GM12878 (cell line): ENCODE results near the gene ANKDD1A. TPM values are rescaled to one million over a fixed set of nuclear protein-coding genes. Genes with fewer than 3 reads are reported as not detected.

ENCODE experiments used
- ATAC-seq: fragments of 200-7000 bp; cut with Tn5 transposase; 3 replicates; pipeline ENCODE4 v1.9.1; 2020; ENCODE audit warnings: mild to moderate bottlenecking, moderate library complexity
- BruUV-seq: library from RNA; stranded (reverse); fragments of 400-500 nt; replicated peaks from 2 replicates; lab custom pipeline; 2021; lab: Mats Ljungman, UMichigan
- CTCF ChIA-PET: fragments of 300-600 bp; sonication (Branson Sonifier 250); formaldehyde crosslinking; extraction: SDS; loops from one replicate; lab custom pipeline; 2021; ENCODE audit warnings: inconsistent platforms; lab: Yijun Ruan, JAX
- POLR2A ChIA-PET: fragments of 350-600 bp; formaldehyde crosslinking; extraction: SDS; loops from one replicate; lab custom pipeline; 2021; ENCODE audit warnings: inconsistent platforms; lab: Charles Lee
- RAD21 ChIA-PET: fragments of 300-600 bp; sonication (Branson Sonifier 250); formaldehyde crosslinking; loops from one replicate; lab custom pipeline; 2023; ENCODE audit warnings: antibody characterized with exemption; ENCODE audit not compliant: unreplicated experiment; lab: Charles Lee
- SMC1A ChIA-PET: fragments of 300-600 bp; sonication (Branson Sonifier 250); formaldehyde crosslinking; loops from one replicate; lab custom pipeline; 2023; ENCODE audit not compliant: unreplicated experiment, uncharacterized antibody; lab: Charles Lee
- DNase-seq: peaks from one replicate; pipeline ENCODE4 v3.0.0-alpha.2; 2011; ENCODE audit warnings: low read depth, low spot score
- FAIRE-seq: peaks from 3 replicates; lab custom pipeline; 2011; peaks lifted over from hg19 to GRCh38; lab: Jason Lieb, UNC
- H2AFZ ChIP-seq: 2 replicates; pipeline ENCODE4 v1.6.0; 2011; ENCODE audit warnings: low read depth, low read length, control low read depth; ENCODE audit not compliant: control insufficient read depth
- H3K27ac ChIP-seq: 2 replicates; pipeline ENCODE4 v1.5.1; 2011; ENCODE audit warnings: control low read depth; ENCODE audit not compliant: control insufficient read depth, insufficient read depth
- H3K27me3 ChIP-seq, 2 experiments: replicated peaks in 1 of 2; 2 replicates each; pipeline versions ENCODE4 v1.6.0 to v1.6.1; 2011; ENCODE audit warnings: low read length in 1 of 2; ENCODE audit not compliant: control insufficient read depth in 2 of 2, insufficient read depth in 2 of 2
- H3K36me3 ChIP-seq, 2 experiments: 2 replicates each; pipeline ENCODE4 v1.5.1; 2011; ENCODE audit warnings: low read length in 1 of 2; ENCODE audit not compliant: control insufficient read depth in 2 of 2, insufficient read depth in 2 of 2
- H3K4me1 ChIP-seq: 2 replicates; pipeline ENCODE4 v1.6.1; 2011; ENCODE audit warnings: mild to moderate bottlenecking, low read length, moderate library complexity, mixed read lengths; ENCODE audit not compliant: control insufficient read depth, insufficient read depth
- H3K4me2 ChIP-seq: 2 replicates; pipeline ENCODE4 v1.6.0; 2011; ENCODE audit warnings: control low read depth; ENCODE audit not compliant: control insufficient read depth, insufficient read depth
- H3K4me3 ChIP-seq: fragments of 200-600 bp; sonication (generic); 2 replicates; pipeline ENCODE4 v1.5.1; 2016
- H3K79me2 ChIP-seq: 2 replicates; pipeline ENCODE4 v1.6.0; 2011; ENCODE audit warnings: low read length; ENCODE audit not compliant: control insufficient read depth, insufficient read depth
- H3K9ac ChIP-seq: 2 replicates; pipeline ENCODE4 v1.8.0; 2011; ENCODE audit warnings: low read length, control low read depth, mixed read lengths; ENCODE audit not compliant: control insufficient read depth, insufficient read depth
- H3K9me3 ChIP-seq: replicated peaks from 3 replicates; pipeline ENCODE4 v1.5.1; 2011; ENCODE audit warnings: mild to moderate bottlenecking, low read length; ENCODE audit not compliant: control insufficient read depth, insufficient read depth
- H4K20me1 ChIP-seq: 2 replicates; pipeline ENCODE4 v1.6.0; 2011; ENCODE audit not compliant: control insufficient read depth, insufficient read depth
- ATF7 ChIP-seq: fragments of 450-650 bp; IDR thresholded peaks from 2 replicates; pipeline ENCODE4 v1.6.1; 2016; ENCODE audit warnings: low read depth, mild to moderate bottlenecking
- CEBPB ChIP-seq, 2 experiments: fragments of 150-350 bp in 1 of 2; IDR thresholded peaks; 2 replicates each; pipeline ENCODE4 v1.6.1; 2012 to 2014; ENCODE audit warnings: low read depth in 2 of 2, low read length in 2 of 2, borderline replicate concordance in 1 of 2, inconsistent platforms in 1 of 2
- IRF4 ChIP-seq: IDR thresholded peaks from 2 replicates; pipeline ENCODE4 v1.6.1; 2011; ENCODE audit warnings: low read depth, low read length
- MEF2A ChIP-seq: IDR thresholded peaks from 2 replicates; pipeline ENCODE4 v1.6.1; 2011; ENCODE audit warnings: low read depth, mild to moderate bottlenecking, low read length, moderate library complexity; ENCODE audit not compliant: insufficient read depth
- NR2C2 ChIP-seq: IDR thresholded peaks from 2 replicates; pipeline ENCODE4 v1.6.1; 2011; ENCODE audit warnings: borderline replicate concordance, low read depth; ENCODE audit not compliant: control insufficient read depth, insufficient read length
- PAX5 ChIP-seq: IDR thresholded peaks from 2 replicates; pipeline ENCODE4 v1.6.1; 2011; ENCODE audit warnings: low read depth, low read length, borderline replicate concordance
- USF2 ChIP-seq: IDR thresholded peaks from 2 replicates; pipeline ENCODE4 v1.6.1; 2011; ENCODE audit warnings: low read depth, low read length, improper control_type of control experiment, borderline replicate concordance
- WGBS: methylation state at CpG from one replicate; pipeline ENCODE4 v1.1.6; 2016; ENCODE audit warnings: low lambda C conversion rate; ENCODE audit not compliant: insufficient replicate concordance, insufficient coverage; ENCODE audit errors: missing lambda C conversion rate; 5-methylcytosine and 5-hydroxymethylcytosine counted together
- in situ Hi-C: fragments of 300-500 bp; cut with MboI; formaldehyde crosslinking; loops from 9 replicates; pipeline ENCODE4 v1.14.3; 2018; ENCODE audit warnings: mixed read lengths
- intact Hi-C: fragments of 100-400 bp; cut with micrococcal nuclease; formaldehyde crosslinking; loops from one replicate; pipeline ENCODE4 v1.14.2; 2022; ENCODE audit not compliant: unreplicated experiment
- polyA plus RNA-seq, 11 experiments: library from polyadenylated mRNA; depleted of rRNA in 4 of 11; unstranded in 6 of 11; stranded (reverse) in 5 of 11; fragments of >200 nt; fragmentation: Nextera tagmentation in 4 of 11; fragmentation: Illumina TruSeq in 1 of 11; extraction: Ambion mirVana in 4 of 11; extraction: Trizol in 1 of 11; gene quantifications; 1 replicate in 1 of 11; 2 replicates in 10 of 11; pipeline versions ENCODE4 v1.2.1 to v1.2.3, GENCODE V29; 2011 to 2016; ENCODE audit warnings: inconsistent platforms in 2 of 11, missing spikeins in 2 of 11, low read depth in 1 of 11
- total RNA-seq, 4 experiments: library from RNA; depleted of rRNA in 3 of 4; stranded (reverse); fragments of >200 nt in 3 of 4; fragmentation: Illumina TruSeq in 1 of 4; extraction: Trizol in 1 of 4; gene quantifications; 2 replicates each; pipeline versions ENCODE4 v1.2.1 to v1.2.3, GENCODE V29; 2013 to 2021

Gene ANKDD1A
- total and polyA plus RNA-seq, 10 of the 15 experiments (the other 5 are each of a cell fraction or from before 2014, with no cell fraction given): 1.5 to 6.6 (median 4.1) TPM

GRCh38 chr15:64901141-64901540 is 10.6 kb upstream of the ANKDD1A start:
- in situ Hi-C loops (no loop called here), intact Hi-C loops (no loop called here)
- no peak overlapping the region for H2AFZ ChIP-seq
- H4K20me1 ChIP-seq: no peaks in the 10 kb centered on the region
- TF ChIP-seq USF2 (no peak), ATF7 (no peak), PAX5 (no peak), MEF2A (no peak)
- BruUV-seq: no TSS peak
- no peak overlapping the region for H3K27ac ChIP-seq
- H3K79me2 ChIP-seq: no peaks in the 10 kb centered on the region
- peaks cover 7% of the 10 kb centered on the region; the same call in 2 of the 3 replicates for H3K9me3 ChIP-seq
- H3K36me3 ChIP-seq: no peaks in the 10 kb centered on the region
- POLR2A ChIA-PET: interaction anchor here (0.6 kb wide), 1 partner anchor 370 kb away, joined by 3 read pairs; no protein-coding TSS in a partner anchor
- H3K4me1 ChIP-seq: peaks cover 17% of the 10 kb centered on the region
- no peaks in the 10 kb centered on the region for H3K27me3 ChIP-seq
- no peak overlapping the region for H3K9ac ChIP-seq
- DNase-seq (no peak), FAIRE-seq (no peak), ATAC-seq (no peak)
- SMC1A ChIA-PET: interaction anchor here (0.6 to 8.1 kb wide), 3 partner anchors 10 to 91 kb away, joined by 3 to 42 read pairs (median 4); no protein-coding TSS in a partner anchor
- no peak overlapping the region for H3K4me3 ChIP-seq
- WGBS: 98% methylated on average over 5 of the region's 5 CpGs
- CTCF ChIA-PET: interaction anchor here (1.2 to 8.0 kb wide), 3 partner anchors 7 to 89 kb away, joined by 3 to 91 read pairs (median 44); no protein-coding TSS in a partner anchor
- RAD21 ChIA-PET: interaction anchor here (1.0 kb wide), 1 partner anchor 57 kb away, joined by 3 read pairs; no protein-coding TSS in a partner anchor
- H3K4me2 ChIP-seq: no peak overlapping the region

- Histone ChIP-seq H3K36me3 (no peaks in the 10 kb centered on the region), H3K4me1 (peaks cover 13% of the 10 kb centered on the region), H3K27me3 (no peaks in the 10 kb centered on the region), H4K20me1 (no peaks in the 10 kb centered on the region), H3K4me3 (no peak overlapping the region), H3K27ac (no peak overlapping the region; the same call in 1 of the 2 replicates), H2AFZ (no peak overlapping the region), H3K9ac (no peak overlapping the region), H3K79me2 (no peaks in the 10 kb centered on the region), H3K9me3 (peaks cover 7% of the 10 kb centered on the region; the same call in 2 of the 3 replicates), H3K4me2 (no peak overlapping the region)
- in situ Hi-C loops: no loop called here
- CTCF ChIA-PET: interaction anchor here (1.2 to 8.0 kb wide), 3 partner anchors 8 to 90 kb away, joined by 3 to 91 read pairs (median 44); no protein-coding TSS in a partner anchor
- POLR2A ChIA-PET: interaction anchor here (0.5 to 0.6 kb wide), 2 partner anchors 371 to 703 kb away, joined by 3 to 6 read pairs; no protein-coding TSS in a partner anchor
- FAIRE-seq (no peak), DNase-seq (no peak), ATAC-seq (no peak)
- no TSS peak for BruUV-seq
- 82% methylated on average over 2 of the region's 2 CpGs for WGBS
- SMC1A ChIA-PET: interaction anchor here (0.6 to 8.1 kb wide), 5 partner anchors 11 to 170 kb away, joined by 3 to 42 read pairs (median 4); no protein-coding TSS in a partner anchor
- RAD21 ChIA-PET: interaction anchor here (1.0 to 1.3 kb wide), 2 partner anchors 20 to 58 kb away, joined by 3 to 4 read pairs; no protein-coding TSS in a partner anchor
- TF ChIP-seq CEBPB (IDR thresholded peaks at IDR 0.05; ENCODE audit: borderline replicate concordance in 1 of 2, low read depth in 2 of 2, low read length in 2 of 2): no peak
- no peak for TF ChIP-seq NR2C2
- no peak for TF ChIP-seq IRF4
- intact Hi-C loops: no loop called here
Observed at GRCh38 chr15:64901914-64902313, 9.8 kb upstream of the ANKDD1A start.
